Mesendoderm (in vitro differentiated cells): Measurements from ENCODE around the gene TNS2.

ENCODE experiments used
- DNase-seq: peaks from one replicate; pipeline ENCODE4 v3.0.0; 2013
- H2AK5ac ChIP-seq: 2 replicates; pipeline ENCODE4 v1.6.1; 2013; ENCODE audit warnings: low read length, inconsistent platforms
- H2BK120ac ChIP-seq: 2 replicates; pipeline ENCODE4 v1.6.1; 2013; ENCODE audit warnings: low read depth, mild to moderate bottlenecking, low read length, moderate library complexity, mixed read lengths
- H2BK15ac ChIP-seq: replicated peaks from 2 replicates; pipeline ENCODE4 v1.6.1; 2013; ENCODE audit warnings: low read depth, mild to moderate bottlenecking, moderate library complexity
- H2BK5ac ChIP-seq: 2 replicates; pipeline ENCODE4 v1.6.1; 2013; ENCODE audit warnings: low read length, inconsistent platforms
- H3K18ac ChIP-seq: 2 replicates; pipeline ENCODE4 v1.6.1; 2013; ENCODE audit warnings: mild to moderate bottlenecking, low read length, mixed read lengths
- H3K23ac ChIP-seq: one replicate; pipeline ENCODE4 v1.6.1; 2013; ENCODE audit warnings: low read length
- H3K27ac ChIP-seq: 2 replicates; pipeline ENCODE4 v1.5.1; 2013; ENCODE audit warnings: low read depth, mild to moderate bottlenecking, inconsistent platforms, low read length, moderate library complexity
- H3K27me3 ChIP-seq: 2 replicates; pipeline ENCODE4 v1.6.1; 2013; ENCODE audit warnings: low read length, control low read depth, mild to moderate bottlenecking, inconsistent platforms; ENCODE audit not compliant: insufficient read depth, poor library complexity
- H3K36me3 ChIP-seq: 2 replicates; pipeline ENCODE4 v1.6.1; 2013; ENCODE audit warnings: low read length, inconsistent platforms; ENCODE audit not compliant: control insufficient read depth, insufficient read depth
- H3K4ac ChIP-seq: one replicate; pipeline ENCODE4 v1.6.1; 2013; ENCODE audit warnings: low read depth, mild to moderate bottlenecking, low read length, moderate library complexity
- H3K4me1 ChIP-seq: 2 replicates; pipeline ENCODE4 v1.6.1; 2013; ENCODE audit warnings: low read depth, low read length, inconsistent platforms; ENCODE audit not compliant: control insufficient read depth
- H3K4me2 ChIP-seq: 2 replicates; pipeline ENCODE4 v1.6.1; 2013; ENCODE audit warnings: low read length
- H3K4me3 ChIP-seq: 2 replicates; pipeline ENCODE4 v1.5.1; 2013; ENCODE audit warnings: mild to moderate bottlenecking, low read length
- H3K56ac ChIP-seq: one replicate; pipeline ENCODE4 v1.6.1; 2013; ENCODE audit warnings: low read length
- H3K79me1 ChIP-seq: 2 replicates; pipeline ENCODE4 v1.6.1; 2013; ENCODE audit warnings: low read length, inconsistent platforms
- H3K79me2 ChIP-seq: 2 replicates; pipeline ENCODE4 v1.6.1; 2013; ENCODE audit warnings: mild to moderate bottlenecking, low read length; ENCODE audit not compliant: control insufficient read depth, insufficient read depth
- H3K9ac ChIP-seq: 2 replicates; pipeline ENCODE4 v1.6.1; 2013; ENCODE audit warnings: low read length, inconsistent platforms
- H4K5ac ChIP-seq: one replicate; pipeline ENCODE4 v1.6.1; 2013; ENCODE audit warnings: low read length
- H4K8ac ChIP-seq: one replicate; pipeline ENCODE4 v1.6.1; 2013; ENCODE audit warnings: low read depth, mild to moderate bottlenecking, control low read depth, low read length, moderate library complexity
- WGBS: extraction: QIAGEN DNeasy Blood & Tissue Kit; methylation state at CpG from one replicate; pipeline ENCODE4 v1.1.7; 2013; ENCODE audit warnings: low lambda C conversion rate, missing lambda C conversion rate; ENCODE audit not compliant: insufficient coverage; ENCODE audit errors: extremely low coverage; 5-methylcytosine and 5-hydroxymethylcytosine counted together

TNS2 gene

GRCh38 chr12:53065975-53066931 is 16.4 kb downstream of the TNS2 start:
- H3K23ac ChIP-seq = no peak overlapping the region
- no peak overlapping the region for H2BK5ac ChIP-seq
- H4K8ac ChIP-seq = no peak overlapping the region
- no peaks in the 10 kb centered on the region for H3K4me1 ChIP-seq
- no peaks in the 10 kb centered on the region for H3K27me3 ChIP-seq
- no peak overlapping the region for H3K4ac ChIP-seq
- no peak overlapping the region for H2AK5ac ChIP-seq
- H3K9ac ChIP-seq = no peak overlapping the region
- H2BK15ac ChIP-seq = no peak overlapping the region
- no peak overlapping the region for H3K4me2 ChIP-seq
- H3K79me2 ChIP-seq = no peaks in the 10 kb centered on the region
- H3K18ac ChIP-seq = no peak overlapping the region
- H3K36me3 ChIP-seq = peaks cover 1% of the 10 kb centered on the region
- peak overlapping the region; percentile 40 for H3K56ac ChIP-seq
- no CpG with 5 or more reads among the region's 24 CpGs for WGBS
- no peak overlapping the region for H3K27ac ChIP-seq
- no peaks in the 10 kb centered on the region for H3K79me1 ChIP-seq
- peak; percentile 74 for DNase-seq
- H4K5ac ChIP-seq = no peak overlapping the region
- H2BK120ac ChIP-seq = no peak overlapping the region
- no peak overlapping the region for H3K4me3 ChIP-seq

- Histone ChIP-seq H3K18ac (no peak overlapping the region), H3K4me3 (no peak overlapping the region), H3K27me3 (no peaks in the 10 kb centered on the region), H2BK5ac (no peak overlapping the region), H4K8ac (no peak overlapping the region), H3K79me2 (no peaks in the 10 kb centered on the region), H3K4ac (no peak overlapping the region), H3K4me2 (no peak overlapping the region), H4K5ac (no peak overlapping the region), H2AK5ac (no peak overlapping the region), H2BK120ac (no peak overlapping the region), H3K4me1 (peaks cover 1% of the 10 kb centered on the region), H3K36me3 (peaks cover 1% of the 10 kb centered on the region), H3K79me1 (no peaks in the 10 kb centered on the region), H2BK15ac (no peak overlapping the region), H3K27ac (no peak overlapping the region), H3K23ac (no peak overlapping the region), H3K56ac (no peak overlapping the region), H3K9ac (no peak overlapping the region)
- no CpG with 5 or more reads among the region's 7 CpGs for WGBS
- DNase-seq = no peak
Observed at GRCh38 chr12:53067074-53067992, 17.5 kb downstream of the TNS2 start.

- Histone ChIP-seq H3K4ac (no peak overlapping the region), H4K8ac (no peak overlapping the region), H3K23ac (no peak overlapping the region), H3K27me3 (no peaks in the 10 kb centered on the region), H3K27ac (no peak overlapping the region), H3K56ac (no peak overlapping the region), H2AK5ac (no peak overlapping the region), H4K5ac (no peak overlapping the region), H3K36me3 (peaks cover 1% of the 10 kb centered on the region), H2BK15ac (no peak overlapping the region), H2BK120ac (no peak overlapping the region), H2BK5ac (no peak overlapping the region), H3K79me1 (no peaks in the 10 kb centered on the region), H3K18ac (no peak overlapping the region), H3K79me2 (no peaks in the 10 kb centered on the region), H3K4me1 (peaks cover 2% of the 10 kb centered on the region), H3K4me3 (no peak overlapping the region), H3K4me2 (no peak overlapping the region), H3K9ac (no peak overlapping the region)
- no CpG with 5 or more reads among the region's 13 CpGs for WGBS
- DNase-seq = no peak
Observed at GRCh38 chr12:53067993-53068770, 18.3 kb downstream of the TNS2 start.

GRCh38 chr12:53068811-53069585 is 19.1 kb downstream of the TNS2 start:
- Histone ChIP-seq H3K27me3 (no peaks in the 10 kb centered on the region), H2AK5ac (no peak overlapping the region), H3K9ac (no peak overlapping the region), H3K4me1 (peaks cover 2% of the 10 kb centered on the region), H4K5ac (no peak overlapping the region), H3K18ac (no peak overlapping the region), H3K4me3 (no peak overlapping the region), H3K56ac (no peak overlapping the region), H3K23ac (no peak overlapping the region), H3K79me2 (no peaks in the 10 kb centered on the region), H2BK5ac (no peak overlapping the region), H3K27ac (no peak overlapping the region), H3K4ac (no peak overlapping the region), H2BK120ac (no peak overlapping the region), H3K36me3 (no peaks in the 10 kb centered on the region), H3K4me2 (no peak overlapping the region), H3K79me1 (no peaks in the 10 kb centered on the region), H2BK15ac (no peak overlapping the region), H4K8ac (no peak overlapping the region)
- no CpG with 5 or more reads among the region's 15 CpGs for WGBS
- no peak for DNase-seq
